ENCODE results near the gene HHAT.
"Not testable (repeated sequence)": the region's sequence is repeated elsewhere in the genome, so short reads cannot be mapped to it uniquely, and the experiment has no call there.

Gene HHAT

GRCh38 chr1:210394281-210394821 lies 65.6 kb downstream of the HHAT start:
- H2AFZ ChIP-seq (ENCODE audit: low read length, unreplicated experiment), result no peak overlapping the region
- no peaks in the 10 kb centered on the region for H3K27me3 ChIP-seq (ENCODE audit: insufficient read depth, low read length)
- H3K79me2 ChIP-seq (ENCODE audit: control insufficient read depth, insufficient read depth, low read length, unreplicated experiment), result no peaks in the 10 kb centered on the region
- no peak overlapping the region for H3K4me3 ChIP-seq (ENCODE audit: low read depth, low read length)
- peak overlapping the region; percentile 83 for H3K27ac ChIP-seq (ENCODE audit: low read depth, low read length)
- no peaks in the 10 kb centered on the region for H3K36me3 ChIP-seq (ENCODE audit: insufficient read depth, low read length)
- peaks cover 38% of the 10 kb centered on the region for H3K4me1 ChIP-seq (ENCODE audit: control insufficient read depth, insufficient read depth, low read length, unreplicated experiment)

- H3K27ac ChIP-seq (ENCODE audit: low read depth, low read length), result no peak overlapping the region
- H3K4me3 ChIP-seq (ENCODE audit: low read depth, low read length), result no peak overlapping the region
- H3K36me3 ChIP-seq (ENCODE audit: insufficient read depth, low read length), result no peaks in the 10 kb centered on the region
- H3K79me2 ChIP-seq (ENCODE audit: control insufficient read depth, insufficient read depth, low read length, unreplicated experiment), result no peaks in the 10 kb centered on the region
- no peak overlapping the region for H2AFZ ChIP-seq (ENCODE audit: low read length, unreplicated experiment)
- peaks cover 35% of the 10 kb centered on the region for H3K4me1 ChIP-seq (ENCODE audit: control insufficient read depth, insufficient read depth, low read length, unreplicated experiment)
- H3K27me3 ChIP-seq (ENCODE audit: insufficient read depth, low read length), result no peaks in the 10 kb centered on the region
These were observed 67.8 kb downstream of the HHAT start for GRCh38 chr1:210396541-210396940.

DNA sequence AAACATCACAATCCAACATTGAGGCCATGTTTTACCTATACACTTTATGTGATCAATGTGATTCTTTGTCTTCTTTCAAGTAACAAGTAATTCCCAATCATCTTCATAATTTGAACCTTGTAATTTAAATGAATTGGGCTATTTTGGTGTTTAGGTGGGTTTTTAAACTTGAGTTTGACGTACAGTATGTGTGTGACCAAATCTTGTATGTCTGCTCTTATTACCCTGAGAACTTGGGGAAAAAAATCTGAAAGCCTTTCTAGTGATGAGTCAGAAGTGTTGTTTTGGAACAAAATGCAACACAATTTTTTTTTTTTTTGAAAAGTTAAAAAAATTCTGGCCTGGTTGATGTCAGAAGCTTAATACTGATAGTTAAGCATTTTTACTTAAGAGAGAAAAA lies 68.5 kb downstream of the HHAT start:
- Histone ChIP-seq H3K79me2 (ENCODE audit: control insufficient read depth, insufficient read depth, low read length, unreplicated experiment) (no peaks in the 10 kb centered on the region), H3K27me3 (ENCODE audit: insufficient read depth, low read length) (no peaks in the 10 kb centered on the region), H3K4me1 (ENCODE audit: control insufficient read depth, insufficient read depth, low read length, unreplicated experiment) (peaks cover 31% of the 10 kb centered on the region), H3K36me3 (ENCODE audit: insufficient read depth, low read length) (no peaks in the 10 kb centered on the region), H3K27ac (ENCODE audit: low read depth, low read length) (no peak overlapping the region), H3K4me3 (ENCODE audit: low read depth, low read length) (no peak overlapping the region), H2AFZ (ENCODE audit: low read length, unreplicated experiment) (no peak overlapping the region)

DNA sequence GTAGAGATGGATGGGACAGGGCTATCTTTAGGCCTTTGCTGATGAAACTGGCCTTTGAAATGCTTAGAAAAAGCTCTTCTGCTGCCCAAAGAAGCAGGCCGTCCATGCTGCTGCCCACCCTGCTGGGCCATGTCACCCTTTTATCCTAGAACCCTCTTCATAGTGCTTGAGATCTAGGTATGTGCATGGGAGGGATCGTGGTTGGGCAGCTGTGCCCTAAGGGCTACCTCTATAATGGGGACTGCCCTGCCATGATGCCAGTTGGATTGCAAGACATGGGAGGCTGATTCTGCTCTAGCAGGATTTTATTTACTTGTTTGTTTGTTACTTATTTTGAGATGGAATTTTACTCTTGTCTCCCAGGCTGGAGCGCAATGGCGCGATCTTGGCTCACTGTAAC lies 69.0 kb downstream of the HHAT start:
- Histone ChIP-seq H3K27ac (ENCODE audit: low read depth, low read length) (no peak overlapping the region), H3K4me1 (ENCODE audit: control insufficient read depth, insufficient read depth, low read length, unreplicated experiment) (peaks cover 31% of the 10 kb centered on the region), H3K79me2 (ENCODE audit: control insufficient read depth, insufficient read depth, low read length, unreplicated experiment) (no peaks in the 10 kb centered on the region), H3K4me3 (ENCODE audit: low read depth, low read length) (no peak overlapping the region), H3K27me3 (ENCODE audit: insufficient read depth, low read length) (no peaks in the 10 kb centered on the region), H2AFZ (ENCODE audit: low read length, unreplicated experiment) (no peak overlapping the region), H3K36me3 (ENCODE audit: insufficient read depth, low read length) (no peaks in the 10 kb centered on the region)

- Histone ChIP-seq H3K27ac (ENCODE audit: low read depth, low read length) (no peak overlapping the region), H2AFZ (ENCODE audit: low read length, unreplicated experiment) (no peak overlapping the region), H3K79me2 (ENCODE audit: control insufficient read depth, insufficient read depth, low read length, unreplicated experiment) (no peaks in the 10 kb centered on the region)
These were observed 69.8 kb downstream of the HHAT start for GRCh38 chr1:210398466-210398865.

DNA sequence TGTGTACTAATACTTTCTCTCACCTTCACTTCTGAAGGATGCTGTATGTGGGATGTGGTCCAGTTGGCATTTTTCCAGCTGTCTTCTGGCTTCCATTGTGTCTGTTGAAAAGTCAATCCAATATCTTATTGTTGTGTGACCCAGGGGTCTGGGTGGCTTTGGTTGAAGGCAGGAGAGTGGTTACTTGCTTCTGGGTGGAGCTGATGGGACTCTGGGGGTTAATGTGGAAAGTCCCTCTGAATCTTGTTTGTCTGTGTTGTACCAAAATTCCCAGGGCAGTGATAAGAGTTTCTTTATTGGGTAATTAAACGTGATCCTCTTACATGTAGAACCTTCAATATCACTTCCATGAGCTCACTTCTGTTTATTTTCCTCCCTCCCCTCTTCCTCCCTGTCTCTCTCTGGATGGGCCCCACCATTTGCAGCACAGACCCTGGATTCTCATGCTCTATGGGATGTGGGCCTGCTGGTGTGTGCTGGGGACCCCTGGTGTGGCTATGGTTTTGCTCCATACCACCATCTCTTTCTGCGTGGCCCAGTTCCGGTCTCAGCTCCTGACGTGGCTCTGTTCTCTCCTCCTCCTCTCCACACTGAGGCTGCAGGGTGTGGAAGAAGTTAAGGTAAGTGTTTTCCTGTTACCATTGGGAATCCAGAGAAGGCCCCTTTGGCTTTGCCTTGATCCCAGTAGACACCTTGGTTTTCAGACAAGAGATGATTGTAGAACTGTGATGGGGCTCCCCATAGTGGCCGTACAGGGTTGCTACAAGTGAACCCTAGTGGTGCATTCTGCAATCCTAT lies 71.5 kb downstream of the HHAT start:
- Histone ChIP-seq H3K4me3 (ENCODE audit: low read depth, low read length) (no peak overlapping the region), H3K27ac (ENCODE audit: low read depth, low read length) (no peak overlapping the region)

More at GRCh38 chr1:210398466-210398865, 69.8 kb downstream of the HHAT start:
- H3K4me3 ChIP-seq (ENCODE audit: low read depth, low read length), result no peak overlapping the region
- peaks cover 24% of the 10 kb centered on the region for H3K4me1 ChIP-seq (ENCODE audit: control insufficient read depth, insufficient read depth, low read length, unreplicated experiment)
- H3K36me3 ChIP-seq (ENCODE audit: insufficient read depth, low read length), result no peaks in the 10 kb centered on the region
- H3K27me3 ChIP-seq (ENCODE audit: insufficient read depth, low read length), result 0 out of 2 replicates have a peak, but pooled peaks cover 2% of the 10 kb centered on the region

GRCh38 chr1:210402560-210402959 lies 73.9 kb downstream of the HHAT start:
- H2AFZ ChIP-seq (ENCODE audit: low read length, unreplicated experiment), result no peak overlapping the region

More for the DNA sequence above, 71.5 kb downstream of the HHAT start:
- Histone ChIP-seq H2AFZ (ENCODE audit: low read length, unreplicated experiment) (no peak overlapping the region), H3K36me3 (ENCODE audit: insufficient read depth, low read length) (no peaks in the 10 kb centered on the region), H3K27me3 (ENCODE audit: insufficient read depth, low read length) (0 out of 2 replicates have a peak, but pooled peaks cover 2% of the 10 kb centered on the region), H3K4me1 (ENCODE audit: control insufficient read depth, insufficient read depth, low read length, unreplicated experiment) (peaks cover 9% of the 10 kb centered on the region), H3K79me2 (ENCODE audit: control insufficient read depth, insufficient read depth, low read length, unreplicated experiment) (no peaks in the 10 kb centered on the region)

GRCh38 chr1:210405316-210405715 lies 76.6 kb downstream of the HHAT start:
- Histone ChIP-seq H3K27me3 (ENCODE audit: insufficient read depth, low read length) (0 out of 2 replicates have a peak, but pooled peaks cover 2% of the 10 kb centered on the region), H3K79me2 (ENCODE audit: control insufficient read depth, insufficient read depth, low read length, unreplicated experiment) (no peaks in the 10 kb centered on the region), H3K36me3 (ENCODE audit: insufficient read depth, low read length) (no peaks in the 10 kb centered on the region)

More at GRCh38 chr1:210402560-210402959, 73.9 kb downstream of the HHAT start:
- Histone ChIP-seq H3K79me2 (ENCODE audit: control insufficient read depth, insufficient read depth, low read length, unreplicated experiment) (no peaks in the 10 kb centered on the region), H3K4me3 (ENCODE audit: low read depth, low read length) (no peak overlapping the region), H3K27ac (ENCODE audit: low read depth, low read length) (no peak overlapping the region), H3K4me1 (ENCODE audit: control insufficient read depth, insufficient read depth, low read length, unreplicated experiment) (peaks cover 2% of the 10 kb centered on the region), H3K36me3 (ENCODE audit: insufficient read depth, low read length) (no peaks in the 10 kb centered on the region), H3K27me3 (ENCODE audit: insufficient read depth, low read length) (0 out of 2 replicates have a peak, but pooled peaks cover 2% of the 10 kb centered on the region)

DNA sequence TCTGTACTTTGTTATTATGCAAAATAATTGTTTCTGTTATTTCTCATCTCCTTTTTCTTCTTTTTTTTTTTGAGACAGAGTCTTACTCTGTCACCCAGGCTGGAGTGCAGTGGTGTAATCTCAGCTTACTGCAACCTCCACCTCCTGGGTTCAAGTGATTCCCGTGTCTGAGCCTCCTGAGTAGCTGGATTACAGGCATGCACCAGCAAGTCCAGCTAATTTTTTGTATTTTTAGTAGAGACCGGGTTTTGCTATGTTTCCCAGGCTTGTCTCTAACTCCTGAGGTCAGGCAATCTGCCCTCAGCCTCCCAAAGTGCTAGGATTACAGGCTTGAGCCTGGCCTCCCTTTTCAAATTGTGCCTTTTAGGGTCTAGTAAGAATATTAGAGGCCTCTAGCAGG lies 77.6 kb downstream of the HHAT start:
- H3K79me2 ChIP-seq (ENCODE audit: control insufficient read depth, insufficient read depth, low read length, unreplicated experiment); H3K4me3 ChIP-seq (ENCODE audit: low read depth, low read length); H2AFZ ChIP-seq (ENCODE audit: low read length, unreplicated experiment); H3K27me3 ChIP-seq (ENCODE audit: insufficient read depth, low read length); H3K36me3 ChIP-seq (ENCODE audit: insufficient read depth, low read length); H3K27ac ChIP-seq (ENCODE audit: low read depth, low read length); H3K4me1 ChIP-seq (ENCODE audit: control insufficient read depth, insufficient read depth, low read length, unreplicated experiment): not testable (repeated sequence)

More at GRCh38 chr1:210405316-210405715, 76.6 kb downstream of the HHAT start:
- Histone ChIP-seq H3K4me3 (ENCODE audit: low read depth, low read length) (no peak overlapping the region), H3K27ac (ENCODE audit: low read depth, low read length) (no peak overlapping the region), H2AFZ (ENCODE audit: low read length, unreplicated experiment) (no peak overlapping the region), H3K4me1 (ENCODE audit: control insufficient read depth, insufficient read depth, low read length, unreplicated experiment) (no peaks in the 10 kb centered on the region)

DNA sequence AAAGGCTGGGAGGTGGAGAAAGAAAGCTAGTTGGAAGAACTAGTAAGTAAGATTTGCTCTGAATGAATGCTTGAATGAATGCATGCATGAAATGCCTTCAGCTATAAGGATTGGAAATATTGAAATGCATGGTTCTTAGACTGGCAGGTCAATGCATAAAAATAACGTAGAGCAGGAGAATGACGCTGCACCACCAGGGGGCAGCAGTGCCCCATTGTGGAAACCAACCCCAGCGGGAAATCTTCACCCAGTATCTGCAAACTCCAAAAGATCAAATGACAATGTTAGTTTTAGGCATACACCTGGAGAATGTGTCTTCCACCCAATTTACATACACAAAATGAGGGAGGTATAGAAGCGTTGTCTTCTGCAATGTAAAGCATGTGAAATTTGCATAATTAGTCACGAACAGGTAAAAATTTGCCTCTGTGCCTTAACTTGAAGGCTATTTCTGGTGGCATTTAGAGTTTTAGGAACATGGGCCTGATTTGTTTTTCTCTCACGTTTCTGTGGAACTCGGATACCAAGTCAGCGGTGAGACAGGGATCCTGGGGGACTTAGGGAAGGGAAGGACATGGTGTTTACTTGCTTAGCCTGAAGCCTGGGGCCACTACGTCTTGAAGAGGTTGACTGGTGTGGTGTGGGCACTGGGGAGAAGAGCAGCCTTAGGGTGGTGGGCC lies 78.6 kb downstream of the HHAT start:
- 0 out of 2 replicates have a peak, but pooled peaks cover 2% of the 10 kb centered on the region for H3K27me3 ChIP-seq (ENCODE audit: insufficient read depth, low read length)
- H3K36me3 ChIP-seq (ENCODE audit: insufficient read depth, low read length), result no peaks in the 10 kb centered on the region
- no peaks in the 10 kb centered on the region for H3K79me2 ChIP-seq (ENCODE audit: control insufficient read depth, insufficient read depth, low read length, unreplicated experiment)
- H3K4me1 ChIP-seq (ENCODE audit: control insufficient read depth, insufficient read depth, low read length, unreplicated experiment), result no peaks in the 10 kb centered on the region
- H3K27ac ChIP-seq (ENCODE audit: low read depth, low read length), result no peak overlapping the region
- H3K4me3 ChIP-seq (ENCODE audit: low read depth, low read length), result no peak overlapping the region
- H2AFZ ChIP-seq (ENCODE audit: low read length, unreplicated experiment), result no peak overlapping the region

Measured in ACC112 (cell line).